Measurements from ENCODE around the gene DDX42. TPM values are rescaled to one million over a fixed set of nuclear protein-coding genes. Genes with fewer than 3 reads are reported as not detected.

The DDX42 gene
- total RNA-seq, 1 experiment from 2014 or later, result 174 TPM

DNA sequence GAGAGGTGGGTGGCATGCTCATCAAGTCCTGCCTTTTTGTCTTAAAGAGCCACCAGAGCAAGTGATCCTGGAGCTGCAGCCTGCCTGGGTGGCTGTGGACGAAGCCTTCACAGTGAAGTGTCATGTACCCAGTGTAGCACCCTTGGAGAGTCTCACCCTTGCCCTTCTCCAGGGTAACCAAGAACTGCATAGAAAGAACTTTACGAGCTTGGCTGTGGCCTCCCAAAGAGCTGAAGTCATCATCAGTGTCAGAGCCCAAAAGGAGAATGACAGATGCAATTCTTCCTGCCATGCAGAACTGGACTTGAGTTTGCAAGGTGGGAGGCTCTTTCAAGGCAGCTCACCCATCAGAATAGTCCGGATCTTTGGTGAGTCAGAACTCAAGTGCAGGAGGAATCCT, 85.3 kb downstream of the DDX42 start:
- DNase-seq (ENCODE audit: low read depth, low spot score) (no peak), ATAC-seq (no peak)
- intact Hi-C loops (cut with micrococcal nuclease), result no loop called here
- no peaks in the 10 kb centered on the region for H3K9me3 ChIP-seq (ENCODE audit: control insufficient read depth in 1 of 2, insufficient read depth in 1 of 2, low read depth in 1 of 2, low read length in 2 of 2)
- H3K4me3 ChIP-seq (replicated peaks in 1 of 2; ENCODE audit: low read depth in 1 of 2, low read length in 2 of 2), result no peak overlapping the region
- no peaks in the 10 kb centered on the region for H4K20me1 ChIP-seq (ENCODE audit: insufficient read depth)
- RAD21 ChIA-PET (ENCODE audit: low non-redundant PET in 1 of 2, low total read pairs in 2 of 2, uncharacterized antibody in 2 of 2, unreplicated experiment in 2 of 2), result no interaction called here
- no peak overlapping the region for H3K4me2 ChIP-seq (ENCODE audit: low read length)
- H3K27ac ChIP-seq (ENCODE audit: low read depth, low read length), result no peak overlapping the region
- H2AFZ ChIP-seq (ENCODE audit: low read depth, low read length, poor library complexity, severe bottlenecking), result no peak overlapping the region
- POLR2A ChIA-PET, result interaction anchor here (1.1 kb wide), 1 partner anchor 16 kb away, joined by 7 read pairs; no protein-coding TSS in a partner anchor
- no peaks in the 10 kb centered on the region for H3K9me2 ChIP-seq (ENCODE audit: insufficient read depth)
- no peaks in the 10 kb centered on the region for H3K4me1 ChIP-seq (ENCODE audit: control insufficient read depth in 1 of 2, insufficient read depth in 2 of 2, low read length in 2 of 2)
- no TSS peak for BruUV-seq (replicated peaks)
- H3K27me3 ChIP-seq (ENCODE audit: insufficient read depth, low read length), result no peaks in the 10 kb centered on the region
- CTCF ChIA-PET, result interaction anchor here (0.7 to 2.3 kb wide), 3 partner anchors 10 to 16 kb away, joined by 4 to 6 read pairs (median 6); partner anchors contain the start of gene SMARCD2
- no peak overlapping the region for H3K9ac ChIP-seq (ENCODE audit: low read length)
- no peaks in the 10 kb centered on the region for H3K79me2 ChIP-seq (ENCODE audit: insufficient read depth, low read length)
- no peaks in the 10 kb centered on the region for H3K36me3 ChIP-seq (ENCODE audit: control insufficient read depth in 1 of 2, insufficient read depth in 2 of 2, low read length in 2 of 2)
- no peak for TF ChIP-seq SRF (IDR thresholded peaks at IDR 0.05; ENCODE audit: low read depth)
- no peak for TF ChIP-seq POLR2A (IDR thresholded peaks at IDR 0.05; ENCODE audit: borderline replicate concordance, extremely low read depth, insufficient read depth, insufficient read length)
- TF ChIP-seq ELF1 (IDR thresholded peaks at IDR 0.05; ENCODE audit: borderline replicate concordance, low read depth), result no peak
- TF ChIP-seq FOSL1 (IDR thresholded peaks at IDR 0.05; ENCODE audit: low read depth), result no peak
- TF ChIP-seq ATF3 (IDR thresholded peaks at IDR 0.05), result no peak
- no peak for TF ChIP-seq REST (IDR thresholded peaks at IDR 0.05; ENCODE audit: low read depth)
- TF ChIP-seq, protein P1, sequence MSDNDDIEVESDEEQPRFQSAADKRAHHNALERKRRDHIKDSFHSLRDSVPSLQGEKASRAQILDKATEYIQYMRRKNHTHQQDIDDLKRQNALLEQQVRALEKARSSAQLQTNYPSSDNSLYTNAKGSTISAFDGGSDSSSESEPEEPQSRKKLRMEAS (IDR thresholded peaks at IDR 0.05), result no peak
- no peak for TF ChIP-seq POLR2AphosphoS5 (IDR thresholded peaks at IDR 0.05; ENCODE audit: low read depth, low read length)
- no peak for TF ChIP-seq SP1 (IDR thresholded peaks at IDR 0.05; ENCODE audit: low read depth)
